GM18507 (cell line): ENCODE results near the gene MTHFD1L.

Experiments
- DNase-seq: peaks from one replicate; pipeline ENCODE4 v3.0.0; 2011; ENCODE audit warnings: low read depth; ENCODE audit not compliant: insufficient read length; ENCODE audit errors: extremely low spot score
- FAIRE-seq: peaks from 2 replicates; lab custom pipeline; 2011; peaks lifted over from hg19 to GRCh38; lab: Jason Lieb, UNC

MTHFD1L gene

GRCh38 chr6:151051164-151051563, 185.7 kb downstream of the MTHFD1L start:
- DNase-seq, result no peak
- no peak for FAIRE-seq

- DNase-seq (no peak), FAIRE-seq (no peak)
Observed at GRCh38 chr6:151052021-151052646, 186.6 kb downstream of the MTHFD1L start.

GRCh38 chr6:151054306-151054705, 188.8 kb downstream of the MTHFD1L start:
- DNase-seq (no peak), FAIRE-seq (no peak)

- no peak for FAIRE-seq
- no peak for DNase-seq
Observed at GRCh38 chr6:151056230-151056907, 190.9 kb downstream of the MTHFD1L start.

GRCh38 chr6:151057061-151057460, 191.6 kb downstream of the MTHFD1L start:
- FAIRE-seq, result no peak
- DNase-seq, result no peak

- DNase-seq (no peak), FAIRE-seq (no peak)
Observed at GRCh38 chr6:151058021-151058733, 192.7 kb downstream of the MTHFD1L start.

GRCh38 chr6:151059612-151060095, 194.2 kb downstream of the MTHFD1L start:
- DNase-seq (no peak), FAIRE-seq (no peak)

- FAIRE-seq (no peak), DNase-seq (no peak)
Observed at GRCh38 chr6:151060096-151060765, 194.7 kb downstream of the MTHFD1L start.

- FAIRE-seq, result no peak
- DNase-seq, result no peak
Observed at GRCh38 chr6:151060766-151061531, 195.4 kb downstream of the MTHFD1L start.

- DNase-seq (no peak), FAIRE-seq (no peak)
Observed at GRCh38 chr6:151063352-151063751, 197.8 kb downstream of the MTHFD1L start.

- FAIRE-seq (no peak), DNase-seq (no peak)
Observed at GRCh38 chr6:151063842-151064647, 198.5 kb downstream of the MTHFD1L start.

GRCh38 chr6:151065027-151065815, 199.7 kb downstream of the MTHFD1L start:
- DNase-seq (no peak), FAIRE-seq (no peak)

GRCh38 chr6:151067684-151068596, 202.4 kb downstream of the MTHFD1L start:
- DNase-seq, result no peak

GRCh38 chr6:151068761-151069312, 203.3 kb downstream of the MTHFD1L start:
- FAIRE-seq, result no peak
- DNase-seq, result no peak

More at GRCh38 chr6:151067684-151068596, 202.4 kb downstream of the MTHFD1L start:
- FAIRE-seq, result no peak

- FAIRE-seq (no peak), DNase-seq (no peak)
Observed at GRCh38 chr6:151069641-151070040, 204.1 kb downstream of the MTHFD1L start.

GRCh38 chr6:151070631-151071051, 205.1 kb downstream of the MTHFD1L start:
- DNase-seq (no peak), FAIRE-seq (no peak)
